ENCODE data around the gene PRKN.

The PRKN gene

GRCh38 chr6:161586887-161587286 lies 1140.7 kb downstream of the PRKN start:
- TF ChIP-seq CTCF (IDR thresholded peaks at IDR 0.05; ENCODE audit: low read depth, low read length) = no peak
- H3K4me3 ChIP-seq (ENCODE audit: low read depth, low read length) = no peak overlapping the region

- H3K4me3 ChIP-seq (ENCODE audit: low read depth, low read length) = no peak overlapping the region
Measured at GRCh38 chr6:161584621-161585340, 1142.8 kb downstream of the PRKN start.

GRCh38 chr6:161584051-161584450 lies 1143.5 kb downstream of the PRKN start:
- TF ChIP-seq CTCF (IDR thresholded peaks at IDR 0.05; ENCODE audit: low read depth, low read length) = no peak
- no peak overlapping the region for H3K4me3 ChIP-seq (ENCODE audit: low read depth, low read length)

More at GRCh38 chr6:161584621-161585340, 1142.8 kb downstream of the PRKN start:
- TF ChIP-seq CTCF (IDR thresholded peaks at IDR 0.05; ENCODE audit: low read depth, low read length) = no peak

GRCh38 chr6:161583584-161583983 lies 1144.0 kb downstream of the PRKN start:
- no peak overlapping the region for H3K4me3 ChIP-seq (ENCODE audit: low read depth, low read length)
- TF ChIP-seq CTCF (IDR thresholded peaks at IDR 0.05; ENCODE audit: low read depth, low read length) = no peak

GRCh38 chr6:161578478-161578877 lies 1149.1 kb downstream of the PRKN start:
- no peak for TF ChIP-seq CTCF (IDR thresholded peaks at IDR 0.05; ENCODE audit: low read depth, low read length)

GRCh38 chr6:161575523-161576254 lies 1151.9 kb downstream of the PRKN start:
- no peak for TF ChIP-seq CTCF (IDR thresholded peaks at IDR 0.05; ENCODE audit: low read depth, low read length)
- H3K4me3 ChIP-seq (ENCODE audit: low read depth, low read length) = no peak overlapping the region

More at GRCh38 chr6:161578478-161578877, 1149.1 kb downstream of the PRKN start:
- no peak overlapping the region for H3K4me3 ChIP-seq (ENCODE audit: low read depth, low read length)

GRCh38 chr6:161568885-161569456 lies 1158.6 kb downstream of the PRKN start:
- TF ChIP-seq CTCF (IDR thresholded peaks at IDR 0.05; ENCODE audit: low read depth, low read length) = no peak
- no peak overlapping the region for H3K4me3 ChIP-seq (ENCODE audit: low read depth, low read length)

Measured in WI38 (cell line).